ENCODE measurements around the gene BRME1.
"Not testable (repeated sequence)": the region's sequence is repeated elsewhere in the genome, so short reads cannot be mapped to it uniquely, and the experiment has no call there.

BRME1 gene

GRCh38 chr19:13926010-13926409 is 20.1 kb upstream of the BRME1 start:
- no peak for DNase-seq

GRCh38 chr19:13923194-13923987 is 17.5 kb upstream of the BRME1 start:
- DNase-seq: no peak

DNA sequence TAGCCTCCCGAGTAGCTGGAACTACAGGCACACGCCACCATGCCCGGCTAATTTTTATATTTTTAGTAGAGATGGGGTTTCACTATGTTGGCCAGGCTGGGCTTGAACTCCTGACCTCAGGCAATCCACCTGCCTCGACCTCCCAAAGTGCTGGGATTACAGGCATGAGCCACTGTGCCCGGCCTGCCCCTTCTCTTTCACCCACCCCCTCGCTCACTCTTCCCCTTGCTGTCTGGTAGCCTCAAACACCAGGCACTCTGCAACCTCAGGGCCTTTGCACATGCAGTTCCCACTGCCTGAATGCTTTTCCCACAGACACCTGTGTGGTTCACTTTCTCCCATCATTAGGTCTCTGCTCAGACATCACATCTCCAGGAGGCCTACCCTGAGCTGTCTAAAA is 16.2 kb upstream of the BRME1 start:
- DNase-seq: not testable (repeated sequence)

- no peak for DNase-seq
Measured at GRCh38 chr19:13920940-13921747, 15.2 kb upstream of the BRME1 start.

- no peak for DNase-seq
Measured at GRCh38 chr19:13920524-13920923, 14.6 kb upstream of the BRME1 start.

DNA sequence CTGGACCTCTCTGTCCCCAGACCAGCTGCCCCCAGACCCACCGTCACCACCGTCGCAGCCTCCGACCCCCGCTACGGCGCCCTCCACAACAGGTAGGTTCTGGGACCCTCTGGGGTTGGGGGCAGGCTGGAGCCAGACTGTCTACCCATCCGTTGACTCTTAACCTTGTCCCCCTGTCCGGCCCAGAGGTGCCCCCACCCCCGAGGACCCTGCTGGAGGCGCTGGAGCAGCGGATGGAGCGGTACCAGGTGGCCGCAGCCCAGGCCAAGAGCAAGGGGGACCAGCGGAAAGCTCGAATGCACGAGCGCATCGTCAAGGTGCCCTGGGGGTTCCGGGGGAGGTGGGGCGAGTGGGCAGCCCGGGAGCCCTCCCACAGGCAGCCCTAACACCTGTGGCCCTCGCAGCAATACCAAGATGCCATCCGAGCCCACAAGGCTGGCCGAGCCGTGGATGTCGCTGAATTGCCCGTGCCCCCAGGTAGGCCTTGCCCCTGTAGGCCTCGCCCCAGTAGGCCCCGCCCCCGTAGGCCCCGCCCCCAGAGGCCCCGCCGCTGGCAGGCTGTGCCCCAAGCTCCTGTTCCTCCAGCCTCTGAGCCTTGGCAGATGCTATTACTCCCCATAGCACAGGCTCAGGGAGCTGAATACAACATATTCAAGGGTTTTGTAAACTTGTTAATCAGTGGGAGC is 13.0 kb upstream of the BRME1 start:
- no peak for DNase-seq

GRCh38 chr19:13917888-13918406 is 12.0 kb upstream of the BRME1 start:
- DNase-seq: no peak

- no peak for DNase-seq
Measured at GRCh38 chr19:13914777-13915176, 8.9 kb upstream of the BRME1 start.

GRCh38 chr19:13913352-13913751 is 7.4 kb upstream of the BRME1 start:
- no peak for DNase-seq

GRCh38 chr19:13909430-13909829 is 3.5 kb upstream of the BRME1 start:
- no peak for DNase-seq

GRCh38 chr19:13908674-13909073 is 2.8 kb upstream of the BRME1 start:
- DNase-seq: no peak

DNA sequence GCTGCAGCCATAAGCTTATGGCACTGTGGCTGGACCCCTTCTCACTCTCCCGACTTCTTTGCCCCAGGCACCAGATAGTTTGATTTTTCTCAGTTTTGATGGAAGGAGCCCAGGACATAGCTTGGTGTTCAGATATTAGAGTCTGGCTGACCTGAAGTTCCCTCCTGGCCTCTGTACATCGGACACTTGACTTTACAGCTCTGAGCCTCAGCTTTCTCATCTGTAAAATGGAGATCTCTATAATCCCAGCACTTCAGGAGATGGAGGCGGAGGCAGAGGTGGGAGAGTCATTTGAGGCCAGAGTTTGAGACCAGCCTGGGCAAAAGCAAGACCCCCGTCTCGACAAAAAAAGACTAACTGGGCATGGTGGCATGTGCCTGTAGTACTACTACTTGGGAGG is 993 bp upstream of the BRME1 start:
- no peak for DNase-seq

- peak in 1 of 6 experiments; percentile 43 for DNase-seq
Measured at GRCh38 chr19:13906521-13906904, 596 bp upstream of the BRME1 start.

DNA sequence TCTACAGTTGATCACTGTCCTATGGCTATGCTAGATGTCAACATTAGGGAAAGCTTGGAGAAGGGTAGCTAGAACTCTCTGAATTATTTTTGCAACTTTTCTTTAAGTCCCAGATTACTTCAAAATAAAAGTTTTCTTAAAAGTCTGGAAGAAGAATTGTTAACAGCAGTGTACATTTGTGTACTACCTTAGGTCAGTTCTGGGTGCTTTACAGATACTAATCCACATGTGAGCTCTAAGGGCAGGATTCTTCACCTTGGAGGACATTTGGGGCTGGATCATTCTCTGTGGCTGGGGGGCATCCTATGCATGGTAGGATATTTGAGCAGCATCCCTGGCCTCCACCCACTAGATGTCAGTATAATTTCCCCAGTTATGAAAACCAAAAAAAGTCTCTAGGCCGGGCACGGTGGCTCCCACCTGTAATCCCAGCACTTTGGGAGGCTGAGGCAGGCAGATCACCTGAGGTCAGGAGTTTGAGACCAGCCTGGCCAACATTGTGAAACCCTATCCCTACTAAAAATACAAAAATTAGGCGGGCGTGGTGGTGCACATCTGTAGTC is 2.8 kb downstream of the BRME1 start:
- DNase-seq: peak in 2 of 6 experiments; percentile 13 to 15

DNA sequence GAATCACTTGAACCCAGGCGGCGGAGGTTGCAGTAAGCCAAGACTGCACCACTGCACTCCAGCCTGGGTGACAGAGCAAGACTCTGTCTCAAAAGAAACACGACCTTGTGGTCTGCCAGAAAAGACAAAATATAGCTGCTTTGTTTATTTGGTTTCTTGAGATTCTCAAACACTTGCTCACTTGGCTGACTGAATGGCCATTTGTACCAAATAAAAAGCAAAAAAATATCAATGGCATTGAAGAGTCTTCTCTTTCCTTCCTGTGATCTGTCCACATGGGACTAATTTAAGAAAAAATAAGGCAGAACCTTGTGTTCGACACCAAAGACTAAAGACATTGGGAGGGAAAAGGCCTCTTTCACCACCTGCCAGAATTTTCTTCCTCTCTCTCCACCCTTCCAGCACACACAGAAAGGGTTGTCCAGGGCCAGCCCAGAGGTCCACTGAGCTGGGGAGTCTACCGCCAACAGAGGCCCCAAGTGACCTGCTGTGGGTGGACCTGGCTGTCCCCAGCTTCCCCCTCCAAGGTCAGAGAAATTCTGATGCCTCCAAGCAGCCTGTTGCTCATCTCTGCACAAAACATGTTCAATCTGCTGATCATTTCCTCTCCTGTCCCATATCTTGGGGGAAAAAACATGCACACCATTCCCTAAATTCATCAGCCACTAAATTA is 5.9 kb downstream of the BRME1 start:
- no peak for DNase-seq

- DNase-seq: no peak
Measured at GRCh38 chr19:13899393-13899792, 6.5 kb downstream of the BRME1 start.

DNA sequence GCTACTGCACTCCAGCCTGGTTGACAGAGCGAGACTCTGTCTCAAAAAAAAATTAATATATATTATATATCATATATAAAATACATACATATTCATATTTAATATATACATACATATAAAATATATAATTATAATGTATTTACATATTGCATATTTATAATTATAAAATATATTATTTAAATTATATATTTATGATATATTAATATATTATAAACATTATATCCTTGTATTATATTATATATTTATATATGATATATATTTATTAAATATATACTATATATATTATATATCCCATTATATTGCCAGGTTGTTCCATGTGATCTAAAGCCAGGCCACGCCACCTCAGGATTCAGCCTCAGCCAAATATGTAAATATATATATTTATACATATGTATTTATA is 9.7 kb downstream of the BRME1 start:
- DNase-seq: no peak

DNA sequence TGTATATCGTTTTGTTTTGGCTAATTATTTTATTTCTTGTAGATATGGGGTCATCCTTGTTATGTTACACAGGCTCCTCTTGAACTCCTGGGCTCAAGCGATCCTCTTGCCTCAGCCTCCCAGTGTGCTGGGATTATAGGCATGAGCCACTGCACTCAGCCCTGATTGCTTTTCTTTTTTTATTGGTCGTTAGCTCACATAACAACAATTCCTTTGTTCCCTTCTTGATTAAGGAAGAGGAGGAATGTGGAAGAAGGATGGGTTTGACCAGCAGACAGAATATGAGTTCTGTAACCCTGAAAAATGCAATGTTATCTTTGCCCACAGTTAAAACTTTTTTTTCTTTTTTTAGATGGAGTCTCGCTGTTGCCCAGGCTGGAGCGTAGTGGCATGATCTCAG is 11.4 kb downstream of the BRME1 start:
- DNase-seq: no peak

GRCh38 chr19:13892870-13893269 is 13.0 kb downstream of the BRME1 start:
- no peak for DNase-seq

- no peak for DNase-seq
Measured at GRCh38 chr19:13890136-13890535, 15.8 kb downstream of the BRME1 start.

DNA sequence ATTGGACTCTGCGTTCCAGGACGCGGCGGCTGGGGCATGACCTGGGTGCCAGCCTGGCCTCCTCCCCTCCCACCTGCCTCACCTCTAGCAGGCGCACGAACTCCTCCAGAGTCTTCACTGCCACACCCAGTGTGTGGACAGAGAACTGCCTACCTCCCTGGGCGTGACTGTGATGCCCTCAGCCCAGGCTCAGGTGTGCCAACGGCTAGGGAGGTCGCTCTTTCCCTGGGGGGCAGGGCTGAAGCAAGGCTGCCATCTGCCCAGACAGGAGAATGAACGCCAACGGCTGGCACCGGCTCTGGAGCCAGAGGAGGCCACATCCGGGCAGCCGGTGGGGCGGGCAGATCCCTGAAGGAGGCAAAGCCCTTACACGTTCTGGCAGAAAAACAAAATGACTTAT is 17.6 kb downstream of the BRME1 start:
- no peak for DNase-seq

- no peak for DNase-seq
Measured at GRCh38 chr19:13887517-13887916, 18.4 kb downstream of the BRME1 start.

- DNase-seq: no peak
Measured at GRCh38 chr19:13887018-13887436, 18.9 kb downstream of the BRME1 start.

Data from stimulated activated naive CD4-positive, alpha-beta T cell (primary cell).